NT2/D1 (cell line): Measurements from ENCODE around the gene FAM50B.

Experiments used
- SUZ12 ChIP-seq: IDR thresholded peaks from 2 replicates; pipeline ENCODE4 v1.6.1; 2011; ENCODE audit not compliant: insufficient read length, insufficient read depth; ENCODE audit errors: extremely low read depth
- YY1 ChIP-seq: IDR thresholded peaks from 2 replicates; pipeline ENCODE4 v1.6.1; 2011; ENCODE audit not compliant: insufficient read length, insufficient read depth
- ZNF274 ChIP-seq: IDR thresholded peaks from 2 replicates; pipeline ENCODE4 v1.6.1; 2011; ENCODE audit warnings: mild to moderate bottlenecking, low read depth, low read length

GRCh38 chr6:3899061-3899460, 49.9 kb downstream of the FAM50B start:
- TF ChIP-seq SUZ12 (no peak), YY1 (no peak), ZNF274 (no peak)
